NB4 (cell line): ENCODE measurements around the gene ACVR1.

Source experiments
- MAX ChIP-seq: IDR thresholded peaks from 2 replicates; pipeline ENCODE4 v1.6.1; 2011; ENCODE audit warnings: low read depth, low read length
- MYC ChIP-seq: IDR thresholded peaks from 2 replicates; pipeline ENCODE4 v1.6.1; 2011; ENCODE audit warnings: low read depth, low read length
- POLR2A ChIP-seq: IDR thresholded peaks from 2 replicates; pipeline ENCODE4 v1.6.1; 2011; ENCODE audit warnings: mild to moderate bottlenecking; ENCODE audit not compliant: insufficient read length; ENCODE audit errors: extremely low read depth
- TF ChIP-seq, protein P1 (sequence below): IDR thresholded peaks from one replicate; pipeline ENCODE4 v1.5.1; 2012; ENCODE audit warnings: low read depth, low read length

- TF ChIP-seq, protein P1, sequence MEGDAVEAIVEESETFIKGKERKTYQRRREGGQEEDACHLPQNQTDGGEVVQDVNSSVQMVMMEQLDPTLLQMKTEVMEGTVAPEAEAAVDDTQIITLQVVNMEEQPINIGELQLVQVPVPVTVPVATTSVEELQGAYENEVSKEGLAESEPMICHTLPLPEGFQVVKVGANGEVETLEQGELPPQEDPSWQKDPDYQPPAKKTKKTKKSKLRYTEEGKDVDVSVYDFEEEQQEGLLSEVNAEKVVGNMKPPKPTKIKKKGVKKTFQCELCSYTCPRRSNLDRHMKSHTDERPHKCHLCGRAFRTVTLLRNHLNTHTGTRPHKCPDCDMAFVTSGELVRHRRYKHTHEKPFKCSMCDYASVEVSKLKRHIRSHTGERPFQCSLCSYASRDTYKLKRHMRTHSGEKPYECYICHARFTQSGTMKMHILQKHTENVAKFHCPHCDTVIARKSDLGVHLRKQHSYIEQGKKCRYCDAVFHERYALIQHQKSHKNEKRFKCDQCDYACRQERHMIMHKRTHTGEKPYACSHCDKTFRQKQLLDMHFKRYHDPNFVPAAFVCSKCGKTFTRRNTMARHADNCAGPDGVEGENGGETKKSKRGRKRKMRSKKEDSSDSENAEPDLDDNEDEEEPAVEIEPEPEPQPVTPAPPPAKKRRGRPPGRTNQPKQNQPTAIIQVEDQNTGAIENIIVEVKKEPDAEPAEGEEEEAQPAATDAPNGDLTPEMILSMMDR: no peak
- TF ChIP-seq POLR2A (no peak), MYC (no peak), MAX (no peak)
Observed at GRCh38 chr2:157806426-157807077, 69.6 kb downstream of the ACVR1 start.
